ENCODE results near the gene C1orf167.

C1orf167 gene

GRCh38 chr1:11779715-11780379 is 17.9 kb downstream of the C1orf167 start:
- Histone ChIP-seq H3K4me1 (ENCODE audit: control insufficient read depth, insufficient read depth, low read length) (no peaks in the 10 kb centered on the region), H3K4me3 (ENCODE audit: low read length) (no peak overlapping the region), H3K27me3 (replicated peaks; ENCODE audit: control insufficient read depth, insufficient read depth, low read length) (peaks cover 4% of the 10 kb centered on the region), H3K36me3 (ENCODE audit: control insufficient read depth, insufficient read depth, low read length, severe bottlenecking) (no peaks in the 10 kb centered on the region), H3K9ac (ENCODE audit: low read length) (no peak overlapping the region), H3K9me3 (ENCODE audit: control insufficient read depth, low read length) (no peaks in the 10 kb centered on the region)
- DNase-seq (ENCODE audit: low read depth) = no peak

GRCh38 chr1:11780380-11781147 is 18.6 kb downstream of the C1orf167 start:
- Histone ChIP-seq H3K36me3 (ENCODE audit: control insufficient read depth, insufficient read depth, low read length, severe bottlenecking) (no peaks in the 10 kb centered on the region), H3K9ac (ENCODE audit: low read length) (no peak overlapping the region), H3K9me3 (ENCODE audit: control insufficient read depth, low read length) (no peaks in the 10 kb centered on the region), H3K4me3 (ENCODE audit: low read length) (no peak overlapping the region), H3K4me1 (ENCODE audit: control insufficient read depth, insufficient read depth, low read length) (peaks cover 5% of the 10 kb centered on the region), H3K27me3 (replicated peaks; ENCODE audit: control insufficient read depth, insufficient read depth, low read length) (peaks cover 2% of the 10 kb centered on the region)
- no peak for DNase-seq (ENCODE audit: low read depth)

- Histone ChIP-seq H3K9ac (ENCODE audit: low read length) (no peak overlapping the region), H3K36me3 (ENCODE audit: control insufficient read depth, insufficient read depth, low read length, severe bottlenecking) (no peaks in the 10 kb centered on the region), H3K4me1 (ENCODE audit: control insufficient read depth, insufficient read depth, low read length) (peaks cover 5% of the 10 kb centered on the region), H3K27me3 (replicated peaks; ENCODE audit: control insufficient read depth, insufficient read depth, low read length) (no peaks in the 10 kb centered on the region), H3K9me3 (ENCODE audit: control insufficient read depth, low read length) (no peaks in the 10 kb centered on the region), H3K4me3 (ENCODE audit: low read length) (no peak overlapping the region)
- no peak for DNase-seq (ENCODE audit: low read depth)
Measured at GRCh38 chr1:11781297-11781696, 19.3 kb downstream of the C1orf167 start.

- Histone ChIP-seq H3K4me1 (ENCODE audit: control insufficient read depth, insufficient read depth, low read length) (peaks cover 12% of the 10 kb centered on the region), H3K27me3 (replicated peaks; ENCODE audit: control insufficient read depth, insufficient read depth, low read length) (no peaks in the 10 kb centered on the region), H3K9ac (ENCODE audit: low read length) (no peak overlapping the region), H3K9me3 (ENCODE audit: control insufficient read depth, low read length) (no peaks in the 10 kb centered on the region), H3K36me3 (ENCODE audit: control insufficient read depth, insufficient read depth, low read length, severe bottlenecking) (no peaks in the 10 kb centered on the region), H3K4me3 (ENCODE audit: low read length) (no peak overlapping the region)
- DNase-seq (ENCODE audit: low read depth) = no peak
Measured at GRCh38 chr1:11782127-11782708, 20.2 kb downstream of the C1orf167 start.

GRCh38 chr1:11783556-11783955 is 21.6 kb downstream of the C1orf167 start:
- Histone ChIP-seq H3K9me3 (ENCODE audit: control insufficient read depth, low read length) (no peaks in the 10 kb centered on the region), H3K27me3 (replicated peaks; ENCODE audit: control insufficient read depth, insufficient read depth, low read length) (no peaks in the 10 kb centered on the region), H3K4me3 (ENCODE audit: low read length) (no peak overlapping the region), H3K4me1 (ENCODE audit: control insufficient read depth, insufficient read depth, low read length) (peaks cover 25% of the 10 kb centered on the region), H3K36me3 (ENCODE audit: control insufficient read depth, insufficient read depth, low read length, severe bottlenecking) (no peaks in the 10 kb centered on the region), H3K9ac (ENCODE audit: low read length) (no peak overlapping the region)
- DNase-seq (ENCODE audit: low read depth) = no peak

GRCh38 chr1:11784256-11784992 is 22.4 kb downstream of the C1orf167 start:
- no peak overlapping the region for H3K4me3 ChIP-seq (ENCODE audit: low read length)
- no peak for DNase-seq (ENCODE audit: low read depth)
- peaks cover 27% of the 10 kb centered on the region for H3K4me1 ChIP-seq (ENCODE audit: control insufficient read depth, insufficient read depth, low read length)

GRCh38 chr1:11784993-11785769 is 23.2 kb downstream of the C1orf167 start:
- Histone ChIP-seq H3K27me3 (replicated peaks; ENCODE audit: control insufficient read depth, insufficient read depth, low read length) (no peaks in the 10 kb centered on the region), H3K36me3 (ENCODE audit: control insufficient read depth, insufficient read depth, low read length, severe bottlenecking) (no peaks in the 10 kb centered on the region), H3K4me1 (ENCODE audit: control insufficient read depth, insufficient read depth, low read length) (peaks cover 33% of the 10 kb centered on the region), H3K4me3 (ENCODE audit: low read length) (peak overlapping the region; percentile 35), H3K9me3 (ENCODE audit: control insufficient read depth, low read length) (no peaks in the 10 kb centered on the region), H3K9ac (ENCODE audit: low read length) (peak overlapping the region; percentile 30)
- peak; percentile 62 for DNase-seq (ENCODE audit: low read depth)

More at GRCh38 chr1:11784256-11784992, 22.4 kb downstream of the C1orf167 start:
- Histone ChIP-seq H3K27me3 (replicated peaks; ENCODE audit: control insufficient read depth, insufficient read depth, low read length) (no peaks in the 10 kb centered on the region), H3K36me3 (ENCODE audit: control insufficient read depth, insufficient read depth, low read length, severe bottlenecking) (no peaks in the 10 kb centered on the region), H3K9ac (ENCODE audit: low read length) (peak overlapping the region; percentile 30), H3K9me3 (ENCODE audit: control insufficient read depth, low read length) (no peaks in the 10 kb centered on the region)

GRCh38 chr1:11786168-11786567 is 24.2 kb downstream of the C1orf167 start:
- Histone ChIP-seq H3K9ac (ENCODE audit: low read length) (no peak overlapping the region), H3K9me3 (ENCODE audit: control insufficient read depth, low read length) (no peaks in the 10 kb centered on the region), H3K36me3 (ENCODE audit: control insufficient read depth, insufficient read depth, low read length, severe bottlenecking) (no peaks in the 10 kb centered on the region), H3K27me3 (replicated peaks; ENCODE audit: control insufficient read depth, insufficient read depth, low read length) (no peaks in the 10 kb centered on the region), H3K4me1 (ENCODE audit: control insufficient read depth, insufficient read depth, low read length) (peaks cover 43% of the 10 kb centered on the region), H3K4me3 (ENCODE audit: low read length) (no peak overlapping the region)
- DNase-seq (ENCODE audit: low read depth) = no peak

- peaks cover 55% of the 10 kb centered on the region for H3K4me1 ChIP-seq (ENCODE audit: control insufficient read depth, insufficient read depth, low read length)
- peak overlapping the region; percentile 77 for H3K9ac ChIP-seq (ENCODE audit: low read length)
- peak; percentile 75 for DNase-seq (ENCODE audit: low read depth)
- no peaks in the 10 kb centered on the region for H3K27me3 ChIP-seq (replicated peaks; ENCODE audit: control insufficient read depth, insufficient read depth, low read length)
- no peaks in the 10 kb centered on the region for H3K9me3 ChIP-seq (ENCODE audit: control insufficient read depth, low read length)
- H3K4me3 ChIP-seq (ENCODE audit: low read length) = peak overlapping the region; percentile 67
- peaks cover 4% of the 10 kb centered on the region for H3K36me3 ChIP-seq (ENCODE audit: control insufficient read depth, insufficient read depth, low read length, severe bottlenecking)
Measured at GRCh38 chr1:11787251-11787803, 25.3 kb downstream of the C1orf167 start.

GRCh38 chr1:11787804-11788436 is 25.9 kb downstream of the C1orf167 start:
- no peaks in the 10 kb centered on the region for H3K9me3 ChIP-seq (ENCODE audit: control insufficient read depth, low read length)
- no peak for DNase-seq (ENCODE audit: low read depth)
- no peaks in the 10 kb centered on the region for H3K27me3 ChIP-seq (replicated peaks; ENCODE audit: control insufficient read depth, insufficient read depth, low read length)
- H3K9ac ChIP-seq (ENCODE audit: low read length) = peak overlapping the region; percentile 77
- H3K36me3 ChIP-seq (ENCODE audit: control insufficient read depth, insufficient read depth, low read length, severe bottlenecking) = peaks cover 9% of the 10 kb centered on the region
- H3K4me1 ChIP-seq (ENCODE audit: control insufficient read depth, insufficient read depth, low read length) = peaks cover 60% of the 10 kb centered on the region
- H3K4me3 ChIP-seq (ENCODE audit: low read length) = peak overlapping the region; percentile 67

All from adipocyte (in vitro differentiated cells).